A673 (cell line): ENCODE measurements around the gene PACS2.

Experiments
- CTCF ChIP-seq: fragments of 300-800, 200-600 bp; sonication (generic); conservative IDR thresholded peaks from 2 replicates; pipeline ENCODE4 v1.5.1; 2017; ENCODE audit warnings: low read depth, mild to moderate bottlenecking, antibody characterized with exemption, low read length, moderate library complexity, mixed read lengths
- EZH2 ChIP-seq: fragments of 200-600 bp; sonication (generic); IDR thresholded peaks from 2 replicates; pipeline ENCODE4 v1.6.1; 2017; ENCODE audit warnings: borderline replicate concordance, low read depth, mild to moderate bottlenecking, mixed read lengths, antibody characterized with exemption, low read length; ENCODE audit not compliant: poor library complexity, severe bottlenecking

DNA sequence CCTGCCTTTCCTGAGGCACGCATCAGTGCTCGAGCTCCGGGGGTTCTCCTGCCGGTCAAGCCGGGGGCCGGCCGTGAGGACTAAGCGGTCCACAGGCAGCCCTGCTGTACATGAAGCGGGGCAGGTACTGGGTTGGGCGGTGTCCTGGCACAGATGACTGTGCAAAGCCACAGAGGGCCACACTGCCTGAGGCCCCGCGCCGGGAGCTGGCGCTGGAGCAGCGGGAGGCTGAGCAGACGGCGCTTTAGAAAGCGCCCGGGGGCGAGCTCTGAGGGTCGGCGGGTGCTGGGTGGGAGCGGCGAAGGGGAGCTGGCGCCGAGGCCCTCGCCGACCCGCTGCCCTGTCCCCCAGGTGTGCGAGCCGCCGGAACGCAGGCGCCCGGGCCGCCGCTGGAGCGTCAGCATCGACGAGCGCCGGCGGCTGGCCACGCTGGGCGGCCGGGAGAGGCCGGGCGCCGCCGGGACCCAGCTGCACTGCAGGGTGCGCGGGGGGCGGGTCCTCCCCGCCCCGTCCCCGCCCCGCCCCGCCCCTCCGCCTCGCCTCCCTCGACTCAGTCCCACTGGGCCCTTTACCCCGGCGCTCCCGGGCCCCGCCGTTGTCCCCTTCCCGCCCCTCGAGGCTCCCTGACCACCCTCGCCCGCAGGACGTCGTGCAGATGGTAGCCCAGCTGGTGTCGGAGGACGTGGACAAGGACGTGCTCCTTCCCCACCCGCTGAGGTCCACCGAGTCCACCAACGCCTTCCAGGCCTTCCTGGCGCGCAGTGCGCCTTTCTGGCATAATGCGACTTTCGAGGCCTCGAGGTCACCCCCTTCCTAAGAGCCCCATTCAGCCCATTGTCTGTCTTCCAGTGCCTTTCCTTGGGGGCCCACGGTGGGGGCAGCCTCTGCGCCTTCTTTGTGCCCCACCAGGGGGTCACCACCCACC, 96.7 kb downstream of the PACS2 start:
- no peak for TF ChIP-seq CTCF
- TF ChIP-seq EZH2: no peak
